ENCODE results near the gene ACOT6.
"Not testable (repeated sequence)": the region's sequence is repeated elsewhere in the genome, so short reads cannot be mapped to it uniquely, and the experiment has no call there.

The ACOT6 gene

GRCh38 chr14:73567951-73568885, 44.1 kb upstream of the ACOT6 start:
- Histone ChIP-seq H3K27ac (replicated peaks) (no peak overlapping the region), H3K4me3 (replicated peaks; ENCODE audit: insufficient read depth, low read length) (no peak overlapping the region), H3K27me3 (ENCODE audit: insufficient read depth, poor library complexity, severe bottlenecking) (no peaks in the 10 kb centered on the region)
- TF ChIP-seq, protein P1, sequence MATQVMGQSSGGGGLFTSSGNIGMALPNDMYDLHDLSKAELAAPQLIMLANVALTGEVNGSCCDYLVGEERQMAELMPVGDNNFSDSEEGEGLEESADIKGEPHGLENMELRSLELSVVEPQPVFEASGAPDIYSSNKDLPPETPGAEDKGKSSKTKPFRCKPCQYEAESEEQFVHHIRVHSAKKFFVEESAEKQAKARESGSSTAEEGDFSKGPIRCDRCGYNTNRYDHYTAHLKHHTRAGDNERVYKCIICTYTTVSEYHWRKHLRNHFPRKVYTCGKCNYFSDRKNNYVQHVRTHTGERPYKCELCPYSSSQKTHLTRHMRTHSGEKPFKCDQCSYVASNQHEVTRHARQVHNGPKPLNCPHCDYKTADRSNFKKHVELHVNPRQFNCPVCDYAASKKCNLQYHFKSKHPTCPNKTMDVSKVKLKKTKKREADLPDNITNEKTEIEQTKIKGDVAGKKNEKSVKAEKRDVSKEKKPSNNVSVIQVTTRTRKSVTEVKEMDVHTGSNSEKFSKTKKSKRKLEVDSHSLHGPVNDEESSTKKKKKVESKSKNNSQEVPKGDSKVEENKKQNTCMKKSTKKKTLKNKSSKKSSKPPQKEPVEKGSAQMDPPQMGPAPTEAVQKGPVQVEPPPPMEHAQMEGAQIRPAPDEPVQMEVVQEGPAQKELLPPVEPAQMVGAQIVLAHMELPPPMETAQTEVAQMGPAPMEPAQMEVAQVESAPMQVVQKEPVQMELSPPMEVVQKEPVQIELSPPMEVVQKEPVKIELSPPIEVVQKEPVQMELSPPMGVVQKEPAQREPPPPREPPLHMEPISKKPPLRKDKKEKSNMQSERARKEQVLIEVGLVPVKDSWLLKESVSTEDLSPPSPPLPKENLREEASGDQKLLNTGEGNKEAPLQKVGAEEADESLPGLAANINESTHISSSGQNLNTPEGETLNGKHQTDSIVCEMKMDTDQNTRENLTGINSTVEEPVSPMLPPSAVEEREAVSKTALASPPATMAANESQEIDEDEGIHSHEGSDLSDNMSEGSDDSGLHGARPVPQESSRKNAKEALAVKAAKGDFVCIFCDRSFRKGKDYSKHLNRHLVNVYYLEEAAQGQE (IDR thresholded peaks at IDR 0.05; ENCODE audit: insufficient replicate concordance, low read depth): no peak
- TF ChIP-seq SPI1 (IDR thresholded peaks at IDR 0.05; ENCODE audit: borderline replicate concordance, low read depth) (no peak), POLR2AphosphoS5 (IDR thresholded peaks at IDR 0.05; ENCODE audit: low read depth) (no peak), CTCF (IDR thresholded peaks at IDR 0.05; ENCODE audit: insufficient read depth, low read length) (no peak), GABPA (IDR thresholded peaks at IDR 0.05; ENCODE audit: low read depth) (no peak)
- DNase-seq (ENCODE audit: low read depth in 1 of 2, low spot score in 1 of 2): no peak

DNA sequence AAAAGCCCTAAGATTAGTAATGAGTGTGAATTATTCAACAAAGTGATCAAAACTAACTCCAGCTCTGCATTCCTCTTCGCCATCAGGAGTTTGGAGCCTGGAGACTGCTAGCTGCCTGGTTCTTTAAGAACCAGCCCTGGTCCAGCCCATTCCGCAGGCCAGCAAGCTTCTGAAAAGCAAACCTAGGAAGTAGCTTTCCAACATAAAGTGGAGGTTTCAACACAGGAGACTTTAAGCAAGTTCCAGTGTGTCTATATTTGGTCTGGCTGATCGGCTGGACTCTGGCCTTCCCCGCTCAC, 43.5 kb upstream of the ACOT6 start:
- not testable (repeated sequence) for H3K27ac ChIP-seq (replicated peaks); H3K4me3 ChIP-seq (replicated peaks; ENCODE audit: insufficient read depth, low read length); H3K27me3 ChIP-seq (ENCODE audit: insufficient read depth, poor library complexity, severe bottlenecking); DNase-seq (ENCODE audit: low read depth in 1 of 2, low spot score in 1 of 2)

- not testable (repeated sequence) for H3K27me3 ChIP-seq (ENCODE audit: insufficient read depth, poor library complexity, severe bottlenecking); H3K27ac ChIP-seq (replicated peaks); DNase-seq (ENCODE audit: low read depth in 1 of 2, low spot score in 1 of 2)
- H3K4me3 ChIP-seq (replicated peaks; ENCODE audit: insufficient read depth, low read length): peak within 1 kb of the TSS; percentile 29
Observed at GRCh38 chr14:73569185-73569958, 42.9 kb upstream of the ACOT6 start, which contains the start of gene ACOT2. Gene ACOT2 (plus strand): TSS chr14:73569213. CDS start chr14:73569241, 28 bp downstream.

GRCh38 chr14:73570913-73571312, 41.4 kb upstream of the ACOT6 start:
- peak in 1 of 2 experiments; percentile 18 for DNase-seq (ENCODE audit: low read depth in 1 of 2, low spot score in 1 of 2)
- H3K4me3 ChIP-seq (replicated peaks; ENCODE audit: insufficient read depth, low read length); H3K27me3 ChIP-seq (ENCODE audit: insufficient read depth, poor library complexity, severe bottlenecking); H3K27ac ChIP-seq (replicated peaks): not testable (repeated sequence)

GRCh38 chr14:73573034-73573433, 39.3 kb upstream of the ACOT6 start:
- not testable (repeated sequence) for H3K27me3 ChIP-seq (ENCODE audit: insufficient read depth, poor library complexity, severe bottlenecking); H3K4me3 ChIP-seq (replicated peaks; ENCODE audit: insufficient read depth, low read length); DNase-seq (ENCODE audit: low read depth in 1 of 2, low spot score in 1 of 2); H3K27ac ChIP-seq (replicated peaks)

DNA sequence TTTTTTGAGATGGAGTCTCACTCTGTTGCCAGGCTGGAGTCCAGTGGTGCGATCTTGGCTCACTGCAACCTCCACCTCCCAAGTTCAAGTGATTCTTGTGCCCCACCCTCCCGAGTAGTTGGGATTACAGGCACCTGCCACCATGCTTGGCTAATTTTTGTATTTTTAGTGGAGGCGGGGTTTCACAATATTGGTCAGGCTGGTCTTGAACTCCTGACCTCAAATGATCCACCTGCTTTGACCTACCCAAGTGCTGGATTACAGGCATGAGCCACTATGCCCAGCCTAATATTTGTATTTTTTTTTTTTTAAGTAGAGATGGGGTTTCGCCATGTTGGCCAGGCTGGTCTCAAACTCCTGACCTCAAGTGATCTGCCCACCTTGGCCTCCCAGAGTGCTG, 38.6 kb upstream of the ACOT6 start:
- DNase-seq (ENCODE audit: low read depth in 1 of 2, low spot score in 1 of 2); H3K4me3 ChIP-seq (replicated peaks; ENCODE audit: insufficient read depth, low read length); H3K27me3 ChIP-seq (ENCODE audit: insufficient read depth, poor library complexity, severe bottlenecking); H3K27ac ChIP-seq (replicated peaks): not testable (repeated sequence)

DNA sequence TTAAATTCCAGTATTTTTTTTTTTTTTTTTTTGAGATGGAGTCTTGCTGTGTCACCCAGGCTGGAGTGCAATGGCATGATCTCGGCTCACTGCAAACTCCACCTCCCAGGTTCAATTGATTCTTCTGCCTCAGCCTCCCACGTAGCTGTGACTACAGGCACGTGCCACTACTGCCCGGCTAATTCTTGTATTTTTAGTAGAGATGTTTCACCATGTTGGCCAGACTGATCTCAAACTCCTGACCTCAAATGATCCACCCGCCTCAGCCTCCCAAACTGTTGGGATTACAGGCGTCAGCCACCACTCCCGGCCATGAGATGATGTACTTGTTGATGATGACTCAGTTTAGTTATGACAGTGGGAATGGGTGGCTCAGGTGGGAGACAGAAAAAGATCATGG, 38.1 kb upstream of the ACOT6 start:
- H3K27ac ChIP-seq (replicated peaks); H3K4me3 ChIP-seq (replicated peaks; ENCODE audit: insufficient read depth, low read length); DNase-seq (ENCODE audit: low read depth in 1 of 2, low spot score in 1 of 2); H3K27me3 ChIP-seq (ENCODE audit: insufficient read depth, poor library complexity, severe bottlenecking): not testable (repeated sequence)

Measured in HL-60 (cell line).